MM.1S (cell line): Measurements from ENCODE around the gene SCN4B.

ENCODE experiments used
- EZH2 ChIP-seq: fragments of 300-600 bp; sonication (generic); optimal IDR thresholded peaks from 2 replicates; pipeline ENCODE3; 2017; ENCODE audit warnings: low read depth, mild to moderate bottlenecking, antibody characterized with exemption, low read length, mixed read lengths
- TF ChIP-seq, protein P1 (sequence below): fragments of 300-600 bp; sonication (generic); IDR thresholded peaks from 2 replicates; pipeline ENCODE4 v1.5.1; 2016; ENCODE audit warnings: antibody characterized with exemption, low read length, mixed read lengths

DNA sequence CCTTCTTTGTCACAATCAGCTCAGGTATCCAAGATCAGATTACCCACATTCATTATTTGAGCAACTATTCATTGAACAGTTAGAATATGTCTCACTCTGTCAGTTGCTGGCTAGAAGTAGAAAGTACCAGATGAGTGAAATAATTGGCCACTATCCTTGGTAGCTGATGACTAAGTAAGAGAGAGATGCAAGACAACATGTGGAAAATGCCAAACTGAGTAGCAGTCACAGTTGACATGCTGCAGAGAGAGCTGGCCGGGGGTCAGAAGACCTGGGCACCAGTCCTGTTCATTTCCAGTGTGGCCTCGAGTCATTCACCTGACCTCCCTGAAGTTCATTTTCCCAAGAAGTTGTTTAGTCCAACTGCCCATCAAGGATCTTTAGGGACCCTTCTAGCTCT lies 43.4 kb downstream of the SCN4B start:
- TF ChIP-seq, protein P1, sequence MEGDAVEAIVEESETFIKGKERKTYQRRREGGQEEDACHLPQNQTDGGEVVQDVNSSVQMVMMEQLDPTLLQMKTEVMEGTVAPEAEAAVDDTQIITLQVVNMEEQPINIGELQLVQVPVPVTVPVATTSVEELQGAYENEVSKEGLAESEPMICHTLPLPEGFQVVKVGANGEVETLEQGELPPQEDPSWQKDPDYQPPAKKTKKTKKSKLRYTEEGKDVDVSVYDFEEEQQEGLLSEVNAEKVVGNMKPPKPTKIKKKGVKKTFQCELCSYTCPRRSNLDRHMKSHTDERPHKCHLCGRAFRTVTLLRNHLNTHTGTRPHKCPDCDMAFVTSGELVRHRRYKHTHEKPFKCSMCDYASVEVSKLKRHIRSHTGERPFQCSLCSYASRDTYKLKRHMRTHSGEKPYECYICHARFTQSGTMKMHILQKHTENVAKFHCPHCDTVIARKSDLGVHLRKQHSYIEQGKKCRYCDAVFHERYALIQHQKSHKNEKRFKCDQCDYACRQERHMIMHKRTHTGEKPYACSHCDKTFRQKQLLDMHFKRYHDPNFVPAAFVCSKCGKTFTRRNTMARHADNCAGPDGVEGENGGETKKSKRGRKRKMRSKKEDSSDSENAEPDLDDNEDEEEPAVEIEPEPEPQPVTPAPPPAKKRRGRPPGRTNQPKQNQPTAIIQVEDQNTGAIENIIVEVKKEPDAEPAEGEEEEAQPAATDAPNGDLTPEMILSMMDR, result no peak
- TF ChIP-seq EZH2, result no peak
